K562 (cell line): ENCODE data around the gene TOPORS. TPM values are rescaled to one million over a fixed set of nuclear protein-coding genes. Genes with fewer than 3 reads are reported as not detected.

Source experiments
- ATAC-seq: fragments of 200-7000 bp; cut with Tn5 transposase; 3 replicates; pipeline ENCODE4 v1.9.1; 2020; ENCODE audit warnings: moderate library complexity
- BruUV-seq: library from RNA; stranded (reverse); fragments of 400-500 nt; replicated peaks from 2 replicates; lab custom pipeline; 2021; lab: Mats Ljungman, UMichigan
- CTCF ChIA-PET: fragments of 300-600 bp; formaldehyde crosslinking; extraction: SDS; loops from one replicate; lab custom pipeline; 2021; ENCODE audit warnings: low intra/inter-chr PET ratio; lab: Yijun Ruan, JAX
- POLR2A ChIA-PET: fragments of 300-600, 350-650 bp; sonication (Branson Sonifier 250); formaldehyde crosslinking; extraction: SDS; loops from one replicate; lab custom pipeline; 2021; ENCODE audit warnings: antibody characterized with exemption, inconsistent platforms; lab: Yijun Ruan, JAX
- DNase-seq, 4 experiments: peaks; one replicate each; pipeline versions ENCODE4 v3.0.0 to v3.0.0-alpha.2; 2011 to 2018; ENCODE audit warnings: low spot score in 3 of 4, mixed read lengths in 3 of 4; ENCODE audit errors: extremely low read depth in 1 of 4
- FAIRE-seq: peaks from 2 replicates; lab custom pipeline; 2011; peaks lifted over from hg19 to GRCh38; lab: Jason Lieb, UNC
- H2AFZ ChIP-seq: 2 replicates; pipeline ENCODE4 v1.6.0; 2011; ENCODE audit warnings: low read depth, low read length, control low read depth, inconsistent platforms
- H3K27ac ChIP-seq: fragments of 200-600 bp; 3 replicates; pipeline ENCODE4 v1.8.0; 2011; ENCODE audit warnings: low read depth, mild to moderate bottlenecking, control low read depth, inconsistent platforms, low read length, moderate library complexity, mixed read lengths; ENCODE audit errors: extremely low read depth
- H3K27me3 ChIP-seq, 2 experiments: fragments of 300-600 bp in 1 of 2; 2 replicates in 1 of 2; 3 replicates in 1 of 2; pipeline versions ENCODE4 v1.6.0 to v1.8.0; 2011; ENCODE audit warnings: inconsistent platforms in 2 of 2, low read length in 2 of 2, mild to moderate bottlenecking in 1 of 2, mixed read lengths in 1 of 2, moderate library complexity in 1 of 2; ENCODE audit not compliant: control insufficient read depth in 2 of 2, insufficient read depth in 2 of 2
- H3K36me3 ChIP-seq: fragments of 300-600 bp; 3 replicates; pipeline ENCODE4 v1.8.0; 2011; ENCODE audit warnings: mild to moderate bottlenecking, low read length, inconsistent platforms; ENCODE audit not compliant: control insufficient read depth, insufficient read depth
- H3K4me1 ChIP-seq, 2 experiments: fragments of 200-600 bp in 1 of 2; replicated peaks in 1 of 2; 2 replicates in 1 of 2; 3 replicates in 1 of 2; pipeline versions ENCODE4 v1.5.1 to v1.8.0; 2011; ENCODE audit warnings: inconsistent platforms in 2 of 2, low read length in 2 of 2, mild to moderate bottlenecking in 1 of 2, mixed read lengths in 1 of 2, moderate library complexity in 1 of 2; ENCODE audit not compliant: control insufficient read depth in 2 of 2, insufficient read depth in 2 of 2
- H3K4me2 ChIP-seq: 2 replicates; pipeline ENCODE4 v1.6.1; 2011; ENCODE audit warnings: low read length, control low read depth, inconsistent platforms, mixed read lengths; ENCODE audit not compliant: insufficient read depth
- H3K4me3 ChIP-seq: fragments of 200-600 bp; sonication (generic), shearing (Covaris generic); 2 replicates; pipeline ENCODE4 v1.5.1; 2016; ENCODE audit warnings: control low read depth, inconsistent platforms
- H3K79me2 ChIP-seq: fragments of 200-600 bp; 3 replicates; pipeline ENCODE4 v1.8.0; 2011; ENCODE audit warnings: low read length, inconsistent platforms; ENCODE audit not compliant: control insufficient read depth, insufficient read depth
- H3K9ac ChIP-seq, 2 experiments: 2 replicates each; pipeline versions ENCODE4 v1.6.0 to v1.6.1; 2011; ENCODE audit warnings: low read depth in 2 of 2, low read length in 2 of 2, control low read depth in 1 of 2, inconsistent platforms in 1 of 2, mild to moderate bottlenecking in 1 of 2, mixed read lengths in 1 of 2; ENCODE audit not compliant: insufficient read depth in 1 of 2
- H3K9me1 ChIP-seq: one replicate; pipeline ENCODE4 v1.6.0; 2011; ENCODE audit warnings: inconsistent platforms, mild to moderate bottlenecking, low read length, moderate library complexity; ENCODE audit not compliant: control insufficient read depth, insufficient read depth
- H3K9me3 ChIP-seq: replicated peaks from 2 replicates; pipeline ENCODE4 v1.5.1; 2011; ENCODE audit warnings: low read depth, low read length, inconsistent platforms; ENCODE audit not compliant: control insufficient read depth, insufficient read depth
- H4K20me1 ChIP-seq: replicated peaks from 2 replicates; pipeline ENCODE4 v1.6.1; 2011; ENCODE audit warnings: low read length, inconsistent platforms, mixed read lengths; ENCODE audit not compliant: control insufficient read depth, insufficient read depth
- DNMT1 ChIP-seq: fragments of 450-650 bp; IDR thresholded peaks from 2 replicates; pipeline ENCODE4 v1.6.1; 2016; ENCODE audit warnings: antibody characterized with exemption, mild to moderate bottlenecking
- ETV6 ChIP-seq, 3 experiments: fragments of 150-350 bp in 1 of 3; sonication (generic) in 1 of 3; formaldehyde crosslinking in 1 of 3; IDR thresholded peaks; 2 replicates each; pipeline versions ENCODE4 v1.6.1 to v1.8.0; 2014 to 2022; ENCODE audit warnings: borderline replicate concordance in 2 of 3, low read depth in 2 of 3, antibody characterized with exemption in 1 of 3, low read length in 1 of 3, mild to moderate bottlenecking in 1 of 3, missing genetic modification reagents in 1 of 3
- KAT7 ChIP-seq: sonication (generic); formaldehyde crosslinking; IDR thresholded peaks from 2 replicates; pipeline ENCODE4 v1.8.0; 2022; ENCODE audit warnings: missing genetic modification reagents, mild to moderate bottlenecking, borderline replicate concordance
- POLR2AphosphoS5 ChIP-seq: IDR thresholded peaks from 2 replicates; pipeline ENCODE4 v1.6.1; 2011; ENCODE audit warnings: mild to moderate bottlenecking, low read depth, low read length, moderate library complexity; ENCODE audit not compliant: control insufficient read depth, insufficient read depth
- STAT5B ChIP-seq: fragments of 250-450 bp; sonication (Bioruptor Pico); IDR thresholded peaks from 2 replicates; pipeline ENCODE4 v1.8.0; 2021; ENCODE audit warnings: mild to moderate bottlenecking, inconsistent platforms
- ZNF436 ChIP-seq: fragments of 250-450, 450-650 bp; sonication (Bioruptor Pico); formaldehyde crosslinking; IDR thresholded peaks from 2 replicates; pipeline ENCODE4 v1.7.0; 2020; ENCODE audit warnings: mild to moderate bottlenecking
- ZNF561 ChIP-seq: fragments of 450-650 bp; formaldehyde crosslinking; conservative IDR thresholded peaks from 2 replicates; pipeline ENCODE4 v1.4.0; 2020; ENCODE audit warnings: mild to moderate bottlenecking, moderate library complexity
- WGBS: fragments of 100-300 bp; shearing (Covaris generic); methylation state at CpG from one replicate; pipeline ENCODE4 v1.1.6; 2016; ENCODE audit warnings: low coverage, mixed read lengths; ENCODE audit not compliant: insufficient coverage; ENCODE audit errors: missing lambda C conversion rate; 5-methylcytosine and 5-hydroxymethylcytosine counted together
- in situ Hi-C: fragments of 300-500 bp; cut with MboI; formaldehyde crosslinking; loops from 4 replicates; pipeline ENCODE4 v1.15.0; 2018; ENCODE audit warnings: inconsistent platforms, mixed read lengths
- intact Hi-C: fragments of 100-400 bp; cut with micrococcal nuclease; formaldehyde crosslinking; loops from 2 replicates; pipeline ENCODE4 v1.14.2; 2022
- polyA plus RNA-seq, 8 experiments: library from polyadenylated mRNA; depleted of rRNA in 4 of 8; stranded (reverse) in 5 of 8; unstranded in 3 of 8; fragments of >200 nt; fragmentation: Nextera tagmentation in 2 of 8; fragmentation: Illumina TruSeq in 1 of 8; extraction: Ambion mirVana in 2 of 8; extraction: Trizol in 1 of 8; gene quantifications; 2 replicates each; pipeline versions ENCODE4 v1.2.1 to v1.2.3, GENCODE V29; 2011 to 2014; ENCODE audit warnings: inconsistent platforms in 1 of 8, missing spikeins in 1 of 8
- total RNA-seq, 7 experiments: library from RNA; depleted of rRNA in 6 of 7; stranded (reverse); fragments of >200 nt in 6 of 7; fragmentation: Illumina TruSeq in 2 of 7; extraction: Trizol in 2 of 7; gene quantifications; 2 replicates each; pipeline versions ENCODE4 v1.2.1 to v1.2.3, GENCODE V29; 2011 to 2021; ENCODE audit warnings: low replicate concordance in 1 of 7

The TOPORS gene
- total and polyA plus RNA-seq, 9 of the 15 experiments (the other 6 are each of a cell fraction or from before 2014, with no cell fraction given): 4.3 to 19.6 (median 9.9) TPM

GRCh38 chr9:32523910-32524309 is 28.5 kb downstream of the TOPORS start:
- Histone ChIP-seq H4K20me1 (no peaks in the 10 kb centered on the region), H3K4me3 (no peak overlapping the region), H3K4me2 (no peak overlapping the region), H3K36me3 (no peaks in the 10 kb centered on the region), H2AFZ (no peak overlapping the region), H3K27me3 (no peaks in the 10 kb centered on the region), H3K9me3 (no peaks in the 10 kb centered on the region), H3K79me2 (no peaks in the 10 kb centered on the region), H3K27ac (no peak overlapping the region), H3K9ac (no peak overlapping the region), H3K4me1 (peaks cover 0 to 7% of the 10 kb centered on the region in 2 experiments; a peak in 2 of 5 replicates), H3K9me1 (no peaks in the 10 kb centered on the region)
- WGBS: 17% methylated on average over 1 of the region's 1 CpG
- in situ Hi-C loops (no loop called here), intact Hi-C loops (no loop called here)
- TF ChIP-seq STAT5B (CRISPR knock-in tag) (no peak), ETV6 (IDR thresholded peaks at IDR 0.05; ENCODE audit: borderline replicate concordance in 1 of 2, low read depth in 2 of 2, low read length in 1 of 2) (no peak), ETV6 (CRISPR knock-in tag; IDR thresholded peaks at IDR 0.05; ENCODE audit: borderline replicate concordance) (no peak), ZNF561 (no peak), KAT7 (CRISPR knock-in tag) (no peak), POLR2AphosphoS5 (no peak), DNMT1 (no peak), ZNF436 (no peak)
- no TSS peak for BruUV-seq
- no peak for FAIRE-seq
- DNase-seq: no peak
- CTCF ChIA-PET: no interaction called here
- POLR2A ChIA-PET: no interaction called here
- ATAC-seq: no peak
